Mucosa of rectum (tissue), 2 donors: ENCODE results near the gene SDF2.

Experiments
- H3K27ac ChIP-seq, 2 donors: one replicate each; pipeline ENCODE4 v1.7.0; 2013; ENCODE audit warnings: inconsistent platforms in 2 of 2, low read depth in 2 of 2, low read length in 2 of 2
- H3K27me3 ChIP-seq, 2 donors: one replicate each; pipeline ENCODE4 v1.7.0; 2013; ENCODE audit warnings: low read length in 2 of 2; ENCODE audit not compliant: control insufficient read depth in 2 of 2, insufficient read depth in 2 of 2
- H3K36me3 ChIP-seq, 2 donors: one replicate each; pipeline ENCODE4 v1.7.0; 2013; ENCODE audit warnings: low read length in 2 of 2; ENCODE audit not compliant: control insufficient read depth in 2 of 2, insufficient read depth in 2 of 2
- H3K4me1 ChIP-seq, 2 donors: one replicate each; pipeline ENCODE4 v1.7.0; 2013; ENCODE audit warnings: low read length in 2 of 2, mild to moderate bottlenecking in 1 of 2; ENCODE audit not compliant: control insufficient read depth in 2 of 2, insufficient read depth in 2 of 2
- H3K4me3 ChIP-seq, 2 donors: one replicate each; pipeline ENCODE4 v1.7.0; 2013; ENCODE audit warnings: low read length in 2 of 2
- H3K9ac ChIP-seq, 2 donors: one replicate each; pipeline ENCODE4 v1.7.0; 2013; ENCODE audit warnings: low read length in 2 of 2, low read depth in 1 of 2, mild to moderate bottlenecking in 1 of 2
- H3K9me3 ChIP-seq, 2 donors: one replicate each; pipeline ENCODE4 v1.7.0; 2013; ENCODE audit warnings: low read length in 2 of 2; ENCODE audit not compliant: control insufficient read depth in 2 of 2
- donor health status: healthy.
- donor health status: Normal muscosa, but diverticular disease.

Gene SDF2

GRCh38 chr17:28702752-28703150 lies 41.0 kb upstream of the SDF2 start:
- no peak overlapping the region for H3K27ac ChIP-seq
- no peak overlapping the region for H3K9ac ChIP-seq
- no peak overlapping the region for H3K4me3 ChIP-seq
- H3K4me1 ChIP-seq: peaks cover 13 to 15% of the 10 kb centered on the region in 2 donors
- peaks cover 55 to 67% of the 10 kb centered on the region in 2 donors for H3K36me3 ChIP-seq
- H3K27me3 ChIP-seq: no peaks in the 10 kb centered on the region
- no peaks in the 10 kb centered on the region for H3K9me3 ChIP-seq

GRCh38 chr17:28702026-28702751 lies 40.5 kb upstream of the SDF2 start:
- Histone ChIP-seq H3K9ac (no peak overlapping the region), H3K36me3 (peaks cover 60 to 73% of the 10 kb centered on the region in 2 donors), H3K9me3 (no peaks in the 10 kb centered on the region), H3K4me1 (peaks cover 18 to 20% of the 10 kb centered on the region in 2 donors), H3K4me3 (no peak overlapping the region), H3K27me3 (no peaks in the 10 kb centered on the region), H3K27ac (no peak overlapping the region)

- peaks cover 19 to 20% of the 10 kb centered on the region in 2 donors for H3K4me1 ChIP-seq
- no peaks in the 10 kb centered on the region for H3K9me3 ChIP-seq
- H3K27ac ChIP-seq: no peak overlapping the region
- H3K9ac ChIP-seq: no peak overlapping the region
- no peak overlapping the region for H3K4me3 ChIP-seq
- H3K36me3 ChIP-seq: peaks cover 69 to 82% of the 10 kb centered on the region in 2 donors
- H3K27me3 ChIP-seq: no peaks in the 10 kb centered on the region
Observed at GRCh38 chr17:28700830-28701492, 39.3 kb upstream of the SDF2 start.

GRCh38 chr17:28700278-28700677 lies 38.6 kb upstream of the SDF2 start:
- Histone ChIP-seq H3K4me1 (peaks cover 19 to 20% of the 10 kb centered on the region in 2 donors), H3K27me3 (no peaks in the 10 kb centered on the region), H3K27ac (no peak overlapping the region), H3K36me3 (peaks cover 76 to 87% of the 10 kb centered on the region in 2 donors), H3K9ac (no peak overlapping the region), H3K4me3 (no peak overlapping the region), H3K9me3 (no peaks in the 10 kb centered on the region)

GRCh38 chr17:28698253-28698941 lies 36.7 kb upstream of the SDF2 start:
- H3K4me3 ChIP-seq: peak overlapping the region in 1 of 2 donors; percentile 31
- peaks cover 19 to 20% of the 10 kb centered on the region in 2 donors for H3K4me1 ChIP-seq
- H3K27ac ChIP-seq: peak overlapping the region; percentile 64 to 82
- peaks cover 89 to 94% of the 10 kb centered on the region in 2 donors for H3K36me3 ChIP-seq
- no peaks in the 10 kb centered on the region for H3K9me3 ChIP-seq
- no peaks in the 10 kb centered on the region for H3K27me3 ChIP-seq
- peak overlapping the region in 1 of 2 donors; percentile 38 for H3K9ac ChIP-seq

GRCh38 chr17:28693869-28694268 lies 32.2 kb upstream of the SDF2 start:
- Histone ChIP-seq H3K27me3 (no peaks in the 10 kb centered on the region), H3K36me3 (peaks cover 76 to 77% of the 10 kb centered on the region in 2 donors), H3K9ac (no peak overlapping the region), H3K4me1 (peaks cover 14 to 15% of the 10 kb centered on the region in 2 donors), H3K9me3 (no peaks in the 10 kb centered on the region), H3K27ac (no peak overlapping the region), H3K4me3 (no peak overlapping the region)

GRCh38 chr17:28689011-28689410 lies 27.3 kb upstream of the SDF2 start:
- no peaks in the 10 kb centered on the region for H3K9me3 ChIP-seq
- no peak overlapping the region for H3K4me3 ChIP-seq
- no peaks in the 10 kb centered on the region for H3K4me1 ChIP-seq
- H3K27ac ChIP-seq: no peak overlapping the region
- H3K27me3 ChIP-seq: no peaks in the 10 kb centered on the region
- no peak overlapping the region for H3K9ac ChIP-seq
- H3K36me3 ChIP-seq: peaks cover 80% of the 10 kb centered on the region in 2 donors

- Histone ChIP-seq H3K27ac (no peak overlapping the region), H3K27me3 (no peaks in the 10 kb centered on the region), H3K36me3 (peaks cover 77 to 78% of the 10 kb centered on the region in 2 donors), H3K9me3 (no peaks in the 10 kb centered on the region), H3K4me3 (no peak overlapping the region), H3K4me1 (no peaks in the 10 kb centered on the region), H3K9ac (no peak overlapping the region)
Observed at GRCh38 chr17:28688481-28688880, 26.8 kb upstream of the SDF2 start.

- no peaks in the 10 kb centered on the region for H3K9me3 ChIP-seq
- H3K36me3 ChIP-seq: peaks cover 93 to 94% of the 10 kb centered on the region in 2 donors
- H3K4me1 ChIP-seq: no peaks in the 10 kb centered on the region
- no peak overlapping the region for H3K9ac ChIP-seq
- H3K27me3 ChIP-seq: no peaks in the 10 kb centered on the region
- H3K27ac ChIP-seq: no peak overlapping the region
- H3K4me3 ChIP-seq: no peak overlapping the region
Observed at GRCh38 chr17:28686296-28686695, 24.6 kb upstream of the SDF2 start.

- Histone ChIP-seq H3K4me3 (no peak overlapping the region), H3K9ac (no peak overlapping the region), H3K9me3 (no peaks in the 10 kb centered on the region), H3K4me1 (no peaks in the 10 kb centered on the region), H3K36me3 (peaks cover 90 to 94% of the 10 kb centered on the region in 2 donors), H3K27me3 (no peaks in the 10 kb centered on the region), H3K27ac (no peak overlapping the region)
Observed at GRCh38 chr17:28685366-28685765, 23.7 kb upstream of the SDF2 start.
